Skeletal muscle tissue (tissue), 4 donors: ENCODE measurements around the gene UCK1. TPM values are rescaled to one million over a fixed set of nuclear protein-coding genes. Genes with fewer than 3 reads are reported as not detected.
"Not testable (repeated sequence)": the region's sequence is repeated elsewhere in the genome, so short reads cannot be mapped to it uniquely, and the experiment has no call there.

Experiments used
- H3K27ac ChIP-seq: one replicate; pipeline ENCODE4 v1.7.0; 2013; ENCODE audit warnings: mild to moderate bottlenecking, low read depth, low read length, inconsistent platforms
- H3K27me3 ChIP-seq, 3 donors: one replicate each; pipeline ENCODE4 v1.7.0; 2013; ENCODE audit warnings: low read length in 3 of 3; ENCODE audit not compliant: control insufficient read depth in 3 of 3, insufficient read depth in 3 of 3
- H3K36me3 ChIP-seq, 3 donors: one replicate each; pipeline ENCODE4 v1.7.0; 2013; ENCODE audit warnings: low read length in 3 of 3; ENCODE audit not compliant: control insufficient read depth in 3 of 3, insufficient read depth in 3 of 3
- H3K4me1 ChIP-seq, 3 donors: one replicate each; pipeline ENCODE4 v1.7.0; 2013; ENCODE audit warnings: low read length in 3 of 3, mild to moderate bottlenecking in 3 of 3; ENCODE audit not compliant: control insufficient read depth in 3 of 3, insufficient read depth in 3 of 3
- H3K4me3 ChIP-seq, 3 donors: one replicate each; pipeline ENCODE4 v1.7.0; 2013; ENCODE audit warnings: low read length in 3 of 3
- H3K9ac ChIP-seq, 3 donors: one replicate each; pipeline ENCODE4 v1.7.0; 2013; ENCODE audit warnings: low read length in 3 of 3, mild to moderate bottlenecking in 3 of 3, moderate library complexity in 2 of 3, low read depth in 1 of 3
- H3K9me3 ChIP-seq, 3 donors: one replicate each; pipeline ENCODE4 v1.7.0; 2013; ENCODE audit warnings: low read length in 3 of 3; ENCODE audit not compliant: control insufficient read depth in 3 of 3
- total RNA-seq: library from RNA; depleted of rRNA; stranded (reverse); fragments of >200 nt; gene quantifications from one replicate; pipeline ENCODE4 v1.2.3, GENCODE V29; 2014
- donor health status: Osteomylitis.

Gene UCK1
- total RNA-seq, 1 donor from 2014 or later, result 9.4 TPM

DNA sequence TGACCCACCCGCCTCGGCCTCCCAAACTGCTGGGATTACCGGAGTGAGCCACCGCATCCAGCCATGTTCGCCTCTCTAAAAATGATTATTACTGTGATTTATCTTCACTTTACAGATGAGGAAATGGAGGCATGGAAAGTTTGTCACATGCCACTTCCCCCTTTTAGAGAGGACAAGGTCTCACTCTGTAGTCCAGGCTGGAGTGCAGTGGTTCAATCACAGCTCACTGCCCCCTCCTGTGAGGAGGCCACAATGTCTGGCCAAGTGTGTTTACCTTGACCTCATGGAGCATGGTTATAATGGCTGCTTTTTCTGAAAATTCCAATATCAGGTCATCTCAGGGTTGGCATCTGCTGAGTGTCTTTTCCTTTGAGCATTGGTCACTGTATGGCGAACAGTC, 21.0 kb upstream of the UCK1 start:
- no peaks in the 10 kb centered on the region for H3K36me3 ChIP-seq
- H3K9me3 ChIP-seq, result no peaks in the 10 kb centered on the region
- peaks cover 46 to 49% (median 49%) of the 10 kb centered on the region in 3 donors for H3K27me3 ChIP-seq

DNA sequence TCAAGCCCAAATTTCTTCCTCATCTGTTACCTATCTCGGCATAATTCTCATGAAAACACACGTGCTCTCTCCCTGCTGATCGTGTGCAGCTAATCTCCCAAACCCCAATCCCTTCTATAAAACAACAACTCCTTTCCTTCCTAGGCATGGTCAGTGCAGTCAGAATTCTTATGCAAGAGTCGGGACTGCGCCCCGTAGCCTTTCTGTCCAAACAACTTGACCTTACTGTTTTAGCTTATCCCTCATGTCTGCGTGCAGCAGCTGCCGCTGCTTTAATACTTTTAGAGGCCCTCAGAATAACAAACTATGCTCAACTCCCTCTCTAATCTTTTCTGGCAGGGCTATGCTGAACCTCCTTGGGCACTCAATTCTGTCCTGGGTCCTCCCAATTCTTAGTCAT, 19.4 kb upstream of the UCK1 start:
- peaks cover 50 to 53% (median 52%) of the 10 kb centered on the region in 3 donors for H3K27me3 ChIP-seq
- not testable (repeated sequence) for H3K9me3 ChIP-seq, H3K36me3 ChIP-seq, H3K4me1 ChIP-seq, H3K9ac ChIP-seq, H3K27ac ChIP-seq, H3K4me3 ChIP-seq

More for the DNA sequence above, 21.0 kb upstream of the UCK1 start:
- Histone ChIP-seq H3K9ac (no peak overlapping the region), H3K4me3 (no peak overlapping the region), H3K27ac (no peak overlapping the region), H3K4me1 (no peaks in the 10 kb centered on the region)

DNA sequence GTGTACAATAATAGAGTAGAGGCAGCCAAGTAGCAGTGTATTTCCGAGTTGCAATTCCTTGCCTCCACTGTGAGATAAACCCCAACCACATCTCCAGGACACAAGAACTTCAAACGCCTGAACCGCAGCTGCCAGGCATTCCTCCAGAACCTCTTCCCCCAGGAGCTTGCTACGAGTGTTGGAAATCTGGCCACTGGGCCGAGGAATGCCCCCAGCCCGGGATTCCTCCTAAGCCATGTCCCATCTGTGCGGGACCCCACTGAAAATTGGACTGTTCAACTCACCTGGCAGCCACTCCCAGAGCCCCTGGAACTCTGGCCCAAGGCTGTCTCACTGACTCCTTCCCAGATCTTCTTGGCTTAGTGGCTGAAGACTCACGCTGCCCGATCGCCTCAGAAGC, 18.1 kb upstream of the UCK1 start:
- H3K4me1 ChIP-seq, H3K4me3 ChIP-seq, H3K27ac ChIP-seq, H3K36me3 ChIP-seq, H3K9me3 ChIP-seq, H3K9ac ChIP-seq: not testable (repeated sequence)
- H3K27me3 ChIP-seq, result peaks cover 51 to 53% (median 51%) of the 10 kb centered on the region in 3 donors

DNA sequence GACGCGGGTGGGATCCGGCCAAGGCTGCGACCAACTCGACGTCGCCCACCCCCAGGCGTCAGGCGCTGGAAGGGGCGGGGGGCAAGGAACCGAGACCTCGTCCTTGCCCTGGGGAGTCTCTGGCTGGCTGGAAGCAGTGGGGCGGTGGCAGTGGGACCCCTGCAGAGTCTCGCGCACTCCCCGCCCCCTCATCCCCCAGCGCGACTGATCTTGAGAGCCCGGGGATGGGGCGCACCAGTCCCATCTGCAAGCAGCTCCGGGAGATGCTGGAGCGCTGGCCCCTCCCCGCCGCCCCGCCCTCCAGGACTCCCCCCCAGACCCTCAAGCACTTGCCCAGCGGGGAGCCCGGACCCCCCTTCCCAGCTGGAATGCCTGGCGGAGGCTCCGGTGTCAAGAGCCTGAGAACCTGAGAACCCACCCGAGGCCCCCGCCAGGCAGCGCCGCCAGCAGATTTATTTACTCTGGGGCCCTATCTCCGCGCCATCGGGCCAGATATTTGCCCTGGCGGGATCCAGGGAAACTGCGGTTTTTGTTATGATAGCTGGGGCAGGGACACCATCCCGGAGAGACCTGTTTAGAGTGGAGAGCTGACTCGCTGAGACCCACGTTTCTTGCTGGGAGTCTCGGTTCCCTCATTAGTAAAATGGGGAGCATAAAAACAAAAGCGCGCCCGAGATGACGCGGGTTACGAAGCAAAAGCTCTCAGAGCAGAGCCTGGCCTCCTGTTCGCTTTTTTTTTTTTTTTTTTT, 15.4 kb upstream of the UCK1 start:
- H3K27ac ChIP-seq, result no peak overlapping the region
- peaks cover 0 to 8% (median 3%) of the 10 kb centered on the region in 3 donors for H3K9me3 ChIP-seq
- H3K27me3 ChIP-seq, result peaks cover 37 to 43% (median 40%) of the 10 kb centered on the region in 3 donors
- no peak overlapping the region for H3K9ac ChIP-seq
- peak overlapping the region in 2 of 3 donors; percentile 9 to 29 for H3K4me3 ChIP-seq
- peaks cover 0 to 8% (median 7%) of the 10 kb centered on the region in 3 donors for H3K4me1 ChIP-seq
- no peaks in the 10 kb centered on the region for H3K36me3 ChIP-seq

DNA sequence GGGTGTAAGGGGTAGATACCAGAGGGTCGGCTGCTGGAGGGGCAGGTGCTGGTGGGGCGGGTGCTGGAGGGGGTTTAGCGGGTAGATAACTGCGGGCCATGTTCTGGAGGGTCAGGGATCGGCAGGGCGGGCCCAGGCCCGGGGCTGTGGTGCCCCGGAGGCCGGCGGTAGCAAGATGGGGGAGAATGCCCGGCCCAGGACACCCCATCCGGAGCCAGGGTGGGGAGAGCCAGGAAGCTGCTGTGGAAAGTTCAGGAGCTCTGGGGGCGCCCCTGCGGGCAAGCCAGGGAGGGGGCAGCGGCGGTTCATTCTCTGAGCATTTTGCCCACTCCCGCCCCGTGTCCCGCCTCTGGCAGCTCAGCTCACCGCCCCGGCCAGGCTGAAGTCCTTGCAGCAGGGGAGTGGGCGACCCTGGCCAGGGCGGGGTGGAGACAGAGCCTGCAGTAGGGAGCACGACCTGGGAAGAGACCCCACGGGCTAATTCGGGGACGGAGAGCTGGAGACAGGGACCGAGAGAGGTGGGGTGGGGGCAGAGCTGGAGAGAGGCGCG, 14.8 kb upstream of the UCK1 start:
- no peak overlapping the region for H3K4me3 ChIP-seq

DNA sequence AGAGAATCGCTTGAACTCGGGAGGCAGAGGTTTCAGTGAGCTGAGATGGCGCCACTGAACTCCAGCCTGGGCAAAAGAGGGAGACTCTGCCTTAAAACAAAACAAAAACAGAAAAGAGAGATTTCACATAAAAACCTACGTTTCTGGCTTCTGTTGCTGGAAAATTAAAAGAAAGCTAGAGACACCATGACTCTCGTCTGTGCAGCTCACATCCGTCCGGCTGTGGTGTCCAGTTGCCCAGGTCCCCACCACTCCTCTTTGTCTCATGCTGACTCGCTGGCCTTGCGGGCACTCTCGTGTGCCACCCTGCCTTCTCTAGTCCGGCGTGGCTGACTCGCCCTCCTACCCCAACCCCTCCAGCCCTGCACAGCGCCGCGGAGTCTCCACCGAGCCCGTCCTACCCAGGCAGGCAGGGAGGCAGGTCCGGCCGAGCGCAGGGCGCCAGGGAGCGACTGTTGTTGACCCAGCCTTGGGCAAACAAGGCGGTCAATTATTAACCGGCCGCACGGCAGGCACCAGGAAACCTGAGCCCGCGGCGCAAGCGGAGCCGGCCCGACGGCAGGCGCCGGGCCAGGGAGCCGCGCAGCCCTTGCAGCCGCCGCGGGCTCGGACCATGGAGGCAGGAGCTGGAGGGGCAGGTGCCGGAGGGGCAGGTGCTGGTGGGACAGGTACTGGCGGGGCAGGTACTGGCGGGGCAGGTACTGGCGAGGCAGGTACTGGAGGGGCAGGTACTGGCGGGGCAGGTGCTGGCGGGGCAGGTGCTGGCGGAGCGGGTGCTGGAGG, 14.1 kb upstream of the UCK1 start, which contains the start of gene PRRT1B:
Gene PRRT1B, plus strand, starts transcription at position 521 of the 783 bp plus-strand sequence. Its CDS starts 93 bp downstream, at position 614.
- peaks cover 0 to 8% (median 7%) of the 10 kb centered on the region in 3 donors for H3K4me1 ChIP-seq

More for the DNA sequence above, 14.8 kb upstream of the UCK1 start:
- peaks cover 37 to 43% (median 40%) of the 10 kb centered on the region in 3 donors for H3K27me3 ChIP-seq
- peaks cover 0 to 8% (median 7%) of the 10 kb centered on the region in 3 donors for H3K4me1 ChIP-seq
- H3K27ac ChIP-seq, result no peak overlapping the region
- no peak overlapping the region for H3K9ac ChIP-seq
- no peaks in the 10 kb centered on the region for H3K36me3 ChIP-seq
- peaks cover 0 to 8% (median 3%) of the 10 kb centered on the region in 3 donors for H3K9me3 ChIP-seq

DNA sequence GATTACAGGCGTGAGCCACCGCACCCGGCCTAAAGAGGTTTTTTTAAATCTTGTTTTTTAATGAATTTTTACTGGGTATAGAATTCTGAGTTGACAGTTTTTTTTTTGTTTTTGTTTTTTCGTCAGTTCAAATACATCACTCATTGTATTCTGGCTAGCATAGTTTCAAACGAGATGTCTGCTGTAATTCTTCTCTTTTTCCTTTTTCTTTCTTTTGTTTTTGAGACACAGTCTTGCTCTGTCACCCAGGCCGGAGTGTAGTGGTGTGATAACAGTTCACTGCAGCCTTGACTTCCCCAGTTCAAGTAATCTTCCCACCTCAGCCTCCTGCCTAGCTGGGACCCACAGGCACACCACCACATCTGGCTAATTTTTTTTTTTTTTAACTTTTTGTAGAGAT, 12.1 kb upstream of the UCK1 start:
- Histone ChIP-seq H3K27me3 (peaks cover 23 to 35% (median 29%) of the 10 kb centered on the region in 3 donors), H3K9ac (no peak overlapping the region)

More for the DNA sequence above, 14.1 kb upstream of the UCK1 start, which contains the start of gene PRRT1B:
- Histone ChIP-seq H3K4me3 (peak within 1 kb of the TSS in 1 of 3 donors; percentile 35), H3K27me3 (peaks cover 37 to 43% (median 40%) of the 10 kb centered on the region in 3 donors), H3K27ac (no peak within 1 kb of the TSS), H3K9me3 (peaks cover 0 to 8% (median 3%) of the 10 kb centered on the region in 3 donors), H3K36me3 (no peaks in the 10 kb centered on the region), H3K9ac (peak within 1 kb of the TSS in 1 of 3 donors; percentile 8)

DNA sequence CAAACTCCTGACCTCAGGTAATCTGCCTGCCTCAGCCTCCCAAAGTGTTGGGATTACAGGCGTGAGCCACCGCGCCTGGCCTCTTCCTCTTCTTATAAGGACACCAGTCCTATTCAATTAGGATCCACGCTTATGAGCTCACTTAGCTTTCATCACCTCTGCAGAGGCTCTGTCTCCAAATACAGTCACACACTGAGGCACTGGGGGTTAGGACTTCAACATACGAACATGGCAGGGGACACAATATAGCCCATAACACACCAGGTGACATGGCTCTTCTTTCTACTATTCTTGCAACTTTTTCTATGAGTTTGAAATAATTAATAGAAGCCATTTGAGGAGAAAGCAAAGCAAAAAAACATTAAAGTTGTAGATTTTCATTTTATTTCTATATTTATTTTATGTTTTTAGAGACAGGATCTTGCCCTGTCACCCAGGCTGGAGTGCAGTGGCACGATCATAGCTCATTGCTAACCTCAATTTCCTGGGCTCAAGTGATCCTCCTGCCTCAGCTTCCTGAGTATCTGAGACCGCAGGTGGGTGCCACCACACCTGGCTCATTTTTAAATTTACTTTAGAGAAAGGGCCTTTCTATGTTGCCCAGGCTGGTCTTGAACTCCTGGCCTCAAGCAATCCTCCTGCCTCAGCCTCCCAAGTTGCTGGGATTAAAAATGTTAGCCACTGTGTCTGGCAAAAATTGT, 8.3 kb upstream of the UCK1 start:
- H3K27me3 ChIP-seq, result peaks cover 0 to 6% (median 0%) of the 10 kb centered on the region in 3 donors
- H3K4me3 ChIP-seq, result no peak overlapping the region
- H3K36me3 ChIP-seq, result no peaks in the 10 kb centered on the region
- no peaks in the 10 kb centered on the region for H3K4me1 ChIP-seq
- no peak overlapping the region for H3K27ac ChIP-seq
- H3K9ac ChIP-seq, result no peak overlapping the region
- H3K9me3 ChIP-seq, result peaks cover 0 to 7% (median 3%) of the 10 kb centered on the region in 3 donors

More for the DNA sequence above, 12.1 kb upstream of the UCK1 start:
- H3K9me3 ChIP-seq, result peaks cover 0 to 8% (median 3%) of the 10 kb centered on the region in 3 donors
- peaks cover 0 to 8% (median 7%) of the 10 kb centered on the region in 3 donors for H3K4me1 ChIP-seq
- no peak overlapping the region for H3K27ac ChIP-seq
- no peak overlapping the region for H3K4me3 ChIP-seq
- H3K36me3 ChIP-seq, result no peaks in the 10 kb centered on the region

DNA sequence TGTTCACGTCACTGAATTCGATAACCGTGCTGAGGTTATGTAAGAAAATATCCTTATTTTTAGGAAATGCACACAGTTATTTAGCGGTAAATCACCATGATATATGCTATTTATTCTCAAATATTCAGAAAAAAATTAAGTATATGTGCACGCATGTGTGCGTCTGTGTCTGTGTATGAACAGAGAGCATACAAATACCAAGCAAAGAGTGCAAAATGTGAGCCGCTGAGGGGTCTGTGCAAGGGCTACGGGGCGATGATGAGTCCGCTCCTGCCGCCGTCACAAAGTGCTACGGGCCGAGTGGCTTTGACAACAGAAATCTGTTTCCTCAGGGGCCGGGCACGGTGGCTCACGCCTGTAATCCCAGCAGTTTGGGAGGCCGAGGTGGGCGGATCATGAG, 6.9 kb upstream of the UCK1 start:
- no peaks in the 10 kb centered on the region for H3K27me3 ChIP-seq
- H3K9me3 ChIP-seq, result no peaks in the 10 kb centered on the region
- no peaks in the 10 kb centered on the region for H3K4me1 ChIP-seq
- H3K4me3 ChIP-seq, result no peak overlapping the region
- H3K9ac ChIP-seq, result no peak overlapping the region
- no peak overlapping the region for H3K27ac ChIP-seq
- no peaks in the 10 kb centered on the region for H3K36me3 ChIP-seq
